ENCODE results near the gene CDK6. TPM values are rescaled to one million over a fixed set of nuclear protein-coding genes. Genes with fewer than 3 reads are reported as not detected.

Gene CDK6
- total and polyA plus RNA-seq, 2 experiments from 2014 or later = 28.7 to 81.6 TPM

GRCh38 chr7:92635538-92635937, 200.8 kb downstream of the CDK6 start:
- Histone ChIP-seq H3K9me3 (ENCODE audit: low read depth) (no peaks in the 10 kb centered on the region), H3K4me1 (ENCODE audit: low read depth) (peaks cover 37% of the 10 kb centered on the region), H3K27ac (peak overlapping the region; percentile 71), H3K4me3 (no peak overlapping the region), H3K27me3 (no peaks in the 10 kb centered on the region), H3K36me3 (no peaks in the 10 kb centered on the region)
- TF ChIP-seq CTCF (IDR thresholded peaks at IDR 0.05; ENCODE audit: low read depth, low read length) = no peak
- no peak for DNase-seq (ENCODE audit: low read depth in 1 of 2, low spot score in 1 of 2)

- peak in 1 of 2 donors; percentile 64 for DNase-seq (ENCODE audit: low read depth in 1 of 2, low spot score in 1 of 2)
- TF ChIP-seq CTCF (IDR thresholded peaks at IDR 0.05; ENCODE audit: low read depth, low read length) = no peak
- Histone ChIP-seq H3K36me3 (no peaks in the 10 kb centered on the region), H3K4me3 (no peak overlapping the region), H3K27me3 (no peaks in the 10 kb centered on the region), H3K27ac (peak overlapping the region; percentile 71), H3K9me3 (ENCODE audit: low read depth) (no peaks in the 10 kb centered on the region), H3K4me1 (ENCODE audit: low read depth) (peaks cover 36% of the 10 kb centered on the region)
Observed at GRCh38 chr7:92634924-92635519, 201.4 kb downstream of the CDK6 start.

GRCh38 chr7:92634205-92634604, 202.2 kb downstream of the CDK6 start:
- Histone ChIP-seq H3K27ac (no peak overlapping the region), H3K4me3 (no peak overlapping the region), H3K9me3 (ENCODE audit: low read depth) (no peaks in the 10 kb centered on the region), H3K27me3 (no peaks in the 10 kb centered on the region), H3K4me1 (ENCODE audit: low read depth) (peaks cover 30% of the 10 kb centered on the region), H3K36me3 (no peaks in the 10 kb centered on the region)
- no peak for TF ChIP-seq CTCF (IDR thresholded peaks at IDR 0.05; ENCODE audit: low read depth, low read length)
- DNase-seq (ENCODE audit: low read depth in 1 of 2, low spot score in 1 of 2) = no peak

- H3K9me3 ChIP-seq (ENCODE audit: low read depth) = no peaks in the 10 kb centered on the region
- H3K36me3 ChIP-seq = no peaks in the 10 kb centered on the region
- peaks cover 30% of the 10 kb centered on the region for H3K4me1 ChIP-seq (ENCODE audit: low read depth)
- no peak for TF ChIP-seq CTCF (IDR thresholded peaks at IDR 0.05; ENCODE audit: low read depth, low read length)
- H3K27me3 ChIP-seq = no peaks in the 10 kb centered on the region
- peak in 1 of 2 donors; percentile 93 for DNase-seq (ENCODE audit: low read depth in 1 of 2, low spot score in 1 of 2)
- H3K27ac ChIP-seq = peak overlapping the region; percentile 27
- no peak overlapping the region for H3K4me3 ChIP-seq
Observed at GRCh38 chr7:92633211-92633906, 203.0 kb downstream of the CDK6 start.

GRCh38 chr7:92632791-92633190, 203.6 kb downstream of the CDK6 start:
- TF ChIP-seq CTCF (IDR thresholded peaks at IDR 0.05; ENCODE audit: low read depth, low read length) = no peak
- no peaks in the 10 kb centered on the region for H3K36me3 ChIP-seq
- H3K9me3 ChIP-seq (ENCODE audit: low read depth) = no peaks in the 10 kb centered on the region
- H3K4me3 ChIP-seq = no peak overlapping the region
- DNase-seq (ENCODE audit: low read depth in 1 of 2, low spot score in 1 of 2) = no peak
- H3K4me1 ChIP-seq (ENCODE audit: low read depth) = peaks cover 30% of the 10 kb centered on the region
- H3K27ac ChIP-seq = peak overlapping the region; percentile 27
- H3K27me3 ChIP-seq = no peaks in the 10 kb centered on the region
